Activated CD4-positive, alpha-beta T cell treated with anti-CD3 and anti-CD28 coated beads for 1 hour (primary cell): ENCODE results near the gene BRD2.
A peak's percentile ranks its signal among the peaks of the same experiment; 100 is the strongest.
"Not testable (repeated sequence)": the region's sequence is repeated elsewhere in the genome, so short reads cannot be mapped to it uniquely, and the experiment has no call there.

Source experiments
- DNase-seq: peaks from one replicate; pipeline ENCODE4 v3.0.0-alpha.2; 2020

The BRD2 gene

DNA sequence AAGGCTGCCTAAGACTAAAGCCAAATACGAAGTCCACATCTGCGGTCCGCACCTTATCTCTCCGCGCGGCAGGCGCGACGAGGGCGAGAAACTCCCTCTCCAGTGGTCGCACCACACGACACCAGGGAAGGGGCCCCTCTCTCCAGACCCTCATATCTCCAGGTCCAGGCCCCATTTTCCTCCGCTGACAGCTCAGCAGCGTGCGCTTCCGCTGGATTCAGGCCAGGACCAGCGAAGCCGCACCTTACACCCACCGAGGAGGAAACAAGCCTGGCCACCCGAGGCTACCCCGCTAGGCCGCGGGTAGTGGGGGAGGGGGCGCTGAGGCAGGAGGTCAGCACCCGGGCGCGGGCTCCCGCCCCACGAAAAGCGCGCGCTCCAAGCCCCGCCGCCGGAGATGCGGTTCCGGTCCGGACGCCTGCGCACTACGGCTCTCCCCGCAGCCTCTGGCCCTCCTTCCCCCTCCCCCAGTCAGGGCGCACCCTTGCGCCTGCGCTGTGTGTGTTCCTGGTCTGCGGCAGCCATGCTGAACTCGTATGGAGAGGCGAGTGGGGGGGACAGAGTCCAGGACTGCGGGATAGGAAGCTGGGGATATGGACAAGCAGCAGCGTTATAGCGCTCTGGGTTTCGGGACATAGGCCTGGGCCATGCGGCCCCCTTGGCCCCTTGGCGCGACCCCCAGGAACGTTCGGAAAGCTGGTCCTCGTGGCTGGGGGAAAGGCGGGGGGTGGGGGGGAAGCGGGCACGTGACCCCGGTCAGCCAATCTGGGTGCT lies at the start of gene BRD2:
BRD2 (plus strand) TSS at position 502 of the 774 bp plus-strand sequence. CDS start 4,305 bp downstream, outside the sequence.
- peak; percentile 94 for DNase-seq

GRCh38 chr6:32920715-32921114 lies 47.7 kb upstream of the BRD2 start:
- DNase-seq: no peak

DNA sequence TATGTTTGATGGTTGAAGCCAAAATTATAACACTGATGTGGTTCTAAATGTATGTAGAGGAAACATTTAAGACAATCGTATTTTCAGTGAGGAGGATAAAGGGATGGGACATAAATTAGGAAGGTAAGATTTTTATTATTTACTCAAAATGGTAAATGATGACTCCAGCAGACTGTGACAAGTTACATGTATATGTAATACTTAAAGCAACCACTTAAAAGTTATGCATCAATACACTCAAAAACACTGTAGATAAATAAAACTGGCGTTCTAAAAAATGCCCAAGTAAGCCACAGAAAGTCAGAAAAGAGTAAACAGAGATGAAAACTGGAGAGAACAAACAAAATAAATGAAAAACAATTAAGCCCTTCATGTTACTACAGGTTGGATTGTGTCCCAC lies 46.3 kb upstream of the BRD2 start:
- DNase-seq: no peak

DNA sequence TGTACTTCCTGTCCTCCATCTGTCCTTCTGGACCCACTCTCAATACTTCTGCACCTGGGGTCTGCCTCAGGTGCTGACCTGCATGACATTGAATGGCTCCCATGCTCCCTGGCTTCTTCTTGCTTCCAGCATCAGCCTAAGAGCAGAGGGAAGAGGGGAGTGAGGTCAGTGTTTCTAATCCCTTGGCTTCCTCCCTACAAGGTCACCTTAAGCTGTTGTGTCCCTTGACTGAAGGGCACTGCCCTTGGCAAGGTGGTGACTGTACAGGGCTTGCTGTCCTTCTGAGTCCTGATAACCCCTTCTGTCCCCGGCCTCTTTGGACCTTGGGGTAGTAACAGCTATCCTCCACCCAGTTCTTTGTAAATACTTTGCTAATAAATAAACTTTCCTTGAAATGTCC lies 37.2 kb upstream of the BRD2 start:
- no peak for DNase-seq

DNA sequence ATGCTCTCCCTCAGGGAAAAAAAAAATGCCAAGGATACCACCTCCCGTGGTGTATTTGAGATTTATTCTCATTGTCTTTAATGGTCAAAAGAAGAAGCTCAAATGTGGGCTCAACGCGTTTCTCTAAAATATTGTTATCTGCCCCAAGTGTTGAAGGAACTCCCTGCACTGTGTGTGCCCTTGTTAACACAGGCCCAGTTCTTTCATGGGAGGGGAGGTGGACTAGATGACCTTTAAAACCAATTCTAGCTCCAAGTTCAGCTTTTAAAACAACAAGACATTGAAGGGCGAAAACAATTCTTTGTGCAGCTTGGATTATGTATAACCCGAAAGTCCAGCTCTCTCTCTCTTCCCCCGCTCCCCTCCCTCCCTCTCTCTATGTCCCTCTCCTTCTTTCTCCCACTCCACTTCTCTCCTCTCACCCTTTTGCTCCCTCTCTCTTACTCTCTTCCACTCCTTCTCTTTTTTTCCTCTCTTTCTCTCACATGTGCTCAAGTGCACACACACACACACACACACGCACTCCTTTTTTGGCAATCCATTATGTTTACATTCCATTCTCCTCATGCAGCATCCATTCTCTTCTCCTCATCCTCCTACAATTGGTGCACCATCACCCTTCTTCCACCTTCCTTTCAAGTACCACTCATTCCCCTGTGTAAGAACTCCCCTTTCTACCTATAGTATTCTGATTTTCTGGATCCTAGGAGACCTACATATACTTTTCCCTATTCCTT lies 36.1 kb upstream of the BRD2 start:
- DNase-seq: no peak

- DNase-seq: peak; percentile 65
Observed at GRCh38 chr6:32933661-32934085, 34.7 kb upstream of the BRD2 start.

- DNase-seq: no peak
Observed at GRCh38 chr6:32935551-32936238, 32.7 kb upstream of the BRD2 start.

- DNase-seq: no peak
Observed at GRCh38 chr6:32936239-32937152, 31.9 kb upstream of the BRD2 start.

- no peak for DNase-seq
Observed at GRCh38 chr6:32937230-32937633, 31.2 kb upstream of the BRD2 start.

- DNase-seq: no peak
Observed at GRCh38 chr6:32938494-32938893, 29.9 kb upstream of the BRD2 start.

- no peak for DNase-seq
Observed at GRCh38 chr6:32940656-32941213, 27.7 kb upstream of the BRD2 start, which contains the start of gene HLA-DMB. HLA-DMB (minus strand) TSS chr6:32941028; CDS start chr6:32940807, 221 bp downstream.

DNA sequence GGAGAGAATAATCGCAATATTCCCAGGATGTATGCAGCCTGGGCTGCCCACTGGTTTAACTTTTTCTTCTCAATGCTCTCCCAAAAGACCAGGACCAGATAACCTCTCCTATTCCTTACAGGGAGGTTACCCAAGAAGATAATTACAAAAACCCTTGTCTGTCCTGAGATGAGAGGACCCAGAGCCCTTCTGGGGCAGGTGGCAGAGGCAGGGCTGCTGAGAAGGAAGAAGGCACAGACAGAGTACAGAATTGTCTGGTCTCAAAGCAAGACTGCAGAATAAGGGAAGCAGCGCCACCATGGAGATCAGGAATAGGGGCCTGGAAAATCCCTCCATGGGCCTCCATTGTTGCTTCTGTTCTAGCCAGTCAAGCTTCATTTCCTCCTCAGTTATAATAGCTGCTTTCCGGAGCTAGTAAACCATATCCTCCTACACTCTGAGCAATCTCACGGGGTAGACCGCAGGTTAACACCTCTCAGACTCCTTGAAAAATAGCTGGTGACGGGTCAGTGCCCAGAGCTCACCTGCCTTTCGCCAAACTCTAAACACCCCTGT lies 27.1 kb upstream of the BRD2 start:
- peak; percentile 14 for DNase-seq

- DNase-seq: not testable (repeated sequence)
Observed at GRCh38 chr6:32942555-32943123, 25.8 kb upstream of the BRD2 start.

GRCh38 chr6:32943864-32944649 lies 24.3 kb upstream of the BRD2 start:
- no peak for DNase-seq

- no peak for DNase-seq
Observed at GRCh38 chr6:32945108-32945760, 23.2 kb upstream of the BRD2 start.

- DNase-seq: no peak
Observed at GRCh38 chr6:32945953-32946352, 22.4 kb upstream of the BRD2 start.

- DNase-seq: no peak
Observed at GRCh38 chr6:32946893-32947292, 21.5 kb upstream of the BRD2 start.

DNA sequence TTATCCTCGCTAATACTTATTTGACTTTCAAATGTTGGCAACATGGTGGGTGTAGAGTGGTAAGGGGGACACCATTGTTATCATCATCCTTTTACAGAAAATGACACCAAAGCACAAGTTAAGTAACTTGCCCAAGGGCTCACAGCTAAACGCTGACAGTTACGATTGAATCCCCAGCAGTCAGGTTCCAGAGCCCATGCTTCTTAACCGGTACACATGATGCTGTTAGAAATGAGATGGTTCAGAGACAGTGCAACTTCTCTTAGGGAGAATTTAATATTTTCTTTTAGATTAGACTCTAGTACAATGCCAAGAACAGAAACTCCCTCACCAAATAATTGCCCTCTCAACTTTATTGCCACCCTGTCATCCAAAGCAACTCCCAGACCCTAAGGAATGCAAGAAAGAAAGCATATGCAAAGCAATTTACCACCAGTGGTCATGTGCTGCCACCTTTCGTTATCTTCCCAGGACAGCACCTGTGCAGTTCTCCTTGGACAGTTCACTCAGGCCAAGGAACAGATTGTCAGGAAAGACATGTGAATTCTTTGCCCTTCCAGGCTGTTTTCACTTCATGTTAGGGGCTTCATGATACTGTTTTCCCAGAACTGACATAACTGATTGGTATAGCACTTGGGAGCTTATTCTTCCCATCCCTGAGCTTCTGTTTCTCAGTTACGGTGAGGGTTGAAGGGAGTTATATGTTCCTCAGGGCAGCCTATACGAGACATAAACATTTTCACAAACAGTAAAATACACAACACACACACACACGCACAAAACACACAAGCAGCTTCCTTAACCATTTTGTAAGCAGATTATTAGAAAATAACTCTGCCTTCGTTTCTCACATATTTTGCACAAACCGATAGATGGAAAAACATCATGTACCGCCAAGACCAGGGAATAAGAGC lies 20.6 kb upstream of the BRD2 start:
- peak; percentile 19 for DNase-seq

DNA sequence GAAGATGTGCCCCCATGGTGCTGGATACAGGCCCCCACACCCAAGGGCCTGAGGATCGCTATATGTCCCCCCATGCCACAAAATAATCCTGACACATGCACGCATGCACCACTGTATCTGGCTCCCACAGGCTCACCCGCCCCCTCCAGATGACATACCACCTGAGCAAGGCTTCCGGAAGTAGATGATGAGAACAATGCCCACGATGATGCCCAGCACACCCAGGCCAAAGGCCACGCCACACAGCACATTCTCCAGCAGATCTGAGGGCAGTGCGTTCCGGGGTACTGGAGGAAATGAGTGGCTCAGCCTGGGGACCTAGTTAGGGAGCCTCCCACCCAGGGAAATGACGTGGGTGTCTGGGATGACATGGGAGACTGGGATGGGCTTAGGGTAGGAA lies 19.3 kb upstream of the BRD2 start:
- DNase-seq: no peak
